ENCODE data around the gene RPS25. TPM values are rescaled to one million over a fixed set of nuclear protein-coding genes. Genes with fewer than 3 reads are reported as not detected.

The RPS25 gene
- total and polyA plus RNA-seq, 10 of the 15 experiments (the other 5 are each of a cell fraction or from before 2014, with no cell fraction given), result 886 to 3,746 (median 3,066) TPM

DNA sequence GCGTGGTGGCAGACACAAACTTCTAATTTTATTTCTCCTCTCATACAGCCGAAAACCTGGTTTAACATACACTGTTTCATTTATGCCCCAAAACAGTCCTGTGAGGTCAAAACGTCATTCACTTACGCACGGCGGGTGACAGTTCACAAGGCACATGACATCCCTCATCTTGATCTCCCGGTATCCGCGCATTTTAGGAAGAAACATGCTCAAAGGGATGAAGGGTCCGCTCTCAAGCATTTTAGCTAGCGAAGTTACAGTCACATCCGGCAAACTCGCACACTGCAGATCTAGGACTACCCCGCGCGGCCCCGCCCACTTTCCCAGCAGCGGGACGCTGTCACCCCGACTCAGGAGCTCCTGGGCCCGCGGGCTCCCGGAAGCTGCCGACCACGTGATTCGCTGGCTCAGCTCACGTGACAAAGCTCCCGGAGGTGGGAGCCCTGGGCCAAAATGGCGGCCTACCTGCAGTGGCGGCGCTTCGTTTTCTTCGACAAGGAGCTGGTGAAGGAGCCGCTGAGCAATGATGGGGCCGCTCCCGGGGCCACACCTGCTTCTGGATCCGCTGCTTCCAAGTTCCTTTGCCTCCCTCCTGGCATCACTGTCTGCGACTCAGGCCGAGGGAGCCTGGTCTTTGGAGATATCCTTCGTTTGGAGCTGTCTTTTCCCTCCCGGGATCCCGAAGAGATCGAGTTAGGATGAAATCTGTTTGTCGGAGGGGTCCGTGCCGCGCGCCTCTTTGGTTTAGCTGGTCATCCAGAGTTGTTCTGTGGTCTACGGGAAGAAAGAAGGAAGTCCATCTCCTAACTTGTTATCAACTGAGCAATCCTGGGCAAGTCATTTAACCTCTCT, 49.5 kb upstream of the RPS25 start, which contains the start of gene VPS11 (continued):
- TF ChIP-seq, protein P1, sequence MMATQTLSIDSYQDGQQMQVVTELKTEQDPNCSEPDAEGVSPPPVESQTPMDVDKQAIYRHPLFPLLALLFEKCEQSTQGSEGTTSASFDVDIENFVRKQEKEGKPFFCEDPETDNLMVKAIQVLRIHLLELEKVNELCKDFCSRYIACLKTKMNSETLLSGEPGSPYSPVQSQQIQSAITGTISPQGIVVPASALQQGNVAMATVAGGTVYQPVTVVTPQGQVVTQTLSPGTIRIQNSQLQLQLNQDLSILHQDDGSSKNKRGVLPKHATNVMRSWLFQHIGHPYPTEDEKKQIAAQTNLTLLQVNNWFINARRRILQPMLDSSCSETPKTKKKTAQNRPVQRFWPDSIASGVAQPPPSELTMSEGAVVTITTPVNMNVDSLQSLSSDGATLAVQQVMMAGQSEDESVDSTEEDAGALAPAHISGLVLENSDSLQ (IDR thresholded peaks at IDR 0.05), result peak; percentile 77
- TF ChIP-seq, protein P2, sequence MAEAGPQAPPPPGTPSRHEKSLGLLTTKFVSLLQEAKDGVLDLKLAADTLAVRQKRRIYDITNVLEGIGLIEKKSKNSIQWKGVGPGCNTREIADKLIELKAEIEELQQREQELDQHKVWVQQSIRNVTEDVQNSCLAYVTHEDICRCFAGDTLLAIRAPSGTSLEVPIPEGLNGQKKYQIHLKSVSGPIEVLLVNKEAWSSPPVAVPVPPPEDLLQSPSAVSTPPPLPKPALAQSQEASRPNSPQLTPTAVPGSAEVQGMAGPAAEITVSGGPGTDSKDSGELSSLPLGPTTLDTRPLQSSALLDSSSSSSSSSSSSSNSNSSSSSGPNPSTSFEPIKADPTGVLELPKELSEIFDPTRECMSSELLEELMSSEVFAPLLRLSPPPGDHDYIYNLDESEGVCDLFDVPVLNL (IDR thresholded peaks at IDR 0.05; ENCODE audit: low read depth, low read length), result 0 out of 2 replicates have a peak, but pooled peaks have one; percentile 55
- peak; percentile 89 for TF ChIP-seq MAX (IDR thresholded peaks at IDR 0.05; ENCODE audit: low read depth, low read length)
- TF ChIP-seq REST (IDR thresholded peaks at IDR 0.05; ENCODE audit: low read depth, low read length), result no peak
- 0 out of 2 replicates have a peak, but pooled peaks have one; percentile 53 for TF ChIP-seq CBX5 (IDR thresholded peaks at IDR 0.05; ENCODE audit: low read depth)
- peak; percentile 68 for TF ChIP-seq TBL1XR1 (IDR thresholded peaks at IDR 0.05; ENCODE audit: low read depth, low read length)
- TF ChIP-seq PML (IDR thresholded peaks at IDR 0.05; ENCODE audit: low read length), result peak; percentile 56
- TF ChIP-seq IRF3 (IDR thresholded peaks at IDR 0.05), result peak; percentile 55; the same call in 1 of the 2 replicates
- no peak for TF ChIP-seq ASH2L (IDR thresholded peaks at IDR 0.05; ENCODE audit: borderline replicate concordance, low read depth)
- TF ChIP-seq ZBTB33 (IDR thresholded peaks at IDR 0.05), result no peak
- TF ChIP-seq HDGF (IDR thresholded peaks at IDR 0.05), result peak; percentile 61; the same call in 1 of the 2 replicates
- no peak for TF ChIP-seq RELA (IDR thresholded peaks at IDR 0.05; ENCODE audit: borderline replicate concordance, partially characterized antibody)
- peak; percentile 95 for TF ChIP-seq MXI1 (IDR thresholded peaks at IDR 0.05; ENCODE audit: low read depth, low read length)
- peak; percentile 96 for TF ChIP-seq SIN3A (IDR thresholded peaks at IDR 0.05; ENCODE audit: low read depth, low read length)
- TF ChIP-seq MTA2 (IDR thresholded peaks at IDR 0.05; ENCODE audit: low read depth), result no peak; the same call in 1 of the 2 replicates
- 0 out of 2 replicates have a peak, but pooled peaks have one; percentile 47 for TF ChIP-seq LARP7 (IDR thresholded peaks at IDR 0.05)
- TF ChIP-seq FOXK2 (IDR thresholded peaks at IDR 0.05), result 0 out of 2 replicates have a peak, but pooled peaks have one; percentile 30
- TF ChIP-seq WRNIP1 (IDR thresholded peaks at IDR 0.05; ENCODE audit: borderline replicate concordance, low read depth, low read length), result 0 out of 2 replicates have a peak, but pooled peaks have one; percentile 44
- TF ChIP-seq SREBF2 (IDR thresholded peaks at IDR 0.05; ENCODE audit: low read length), result no peak
- no peak for TF ChIP-seq SREBF1 (IDR thresholded peaks at IDR 0.05; ENCODE audit: low read length)
